ENCODE data around the gene POTEB3.
"Not testable (repeated sequence)": the region's sequence is repeated elsewhere in the genome, so short reads cannot be mapped to it uniquely, and the experiment has no call there.

Gene POTEB3

GRCh38 chr15:21440399-21440798 is at the start of gene POTEB3:
Gene POTEB3 (minus strand): TSS chr15:21440499. CDS start chr15:21440011, 488 bp downstream.
- DNase-seq (ENCODE audit: low spot score): not testable (repeated sequence)

GRCh38 chr15:21453683-21454082 is 13.4 kb upstream of the POTEB3 start:
- not testable (repeated sequence) for DNase-seq (ENCODE audit: low spot score)

DNA sequence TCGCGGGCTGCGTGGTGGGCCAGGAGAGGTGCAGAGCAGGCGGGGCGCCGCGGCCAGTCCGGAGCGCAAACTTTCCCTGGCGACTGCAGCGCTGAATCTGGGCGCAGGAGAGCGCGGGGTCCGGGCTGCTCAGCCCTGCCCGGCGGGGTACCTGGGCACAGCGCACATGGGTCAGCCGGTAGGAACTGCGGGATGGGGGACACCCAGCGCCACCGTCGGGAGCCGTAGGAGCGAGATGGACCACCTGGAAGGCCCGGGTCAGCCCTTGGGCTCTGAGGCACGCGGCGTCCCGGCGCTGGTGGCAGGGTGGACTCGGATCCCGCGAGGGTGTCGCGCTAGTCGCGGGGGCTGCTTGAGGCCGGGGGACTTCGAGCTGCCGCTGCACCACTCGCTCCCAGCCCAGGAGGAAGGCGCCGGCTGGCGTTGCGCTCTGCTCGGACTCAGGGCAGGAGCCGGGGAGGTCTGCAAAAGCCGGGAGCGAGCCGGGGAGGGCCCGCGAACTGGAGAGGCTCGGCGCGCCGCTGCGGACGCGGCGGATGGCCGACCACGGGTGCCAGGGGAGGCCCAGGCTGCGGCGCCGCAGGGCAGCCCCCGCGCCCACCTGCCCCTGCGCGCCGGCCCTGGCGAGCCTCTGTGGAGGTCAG is 11.7 kb upstream of the POTEB3 start:
- not testable (repeated sequence) for DNase-seq (ENCODE audit: low spot score)

DNA sequence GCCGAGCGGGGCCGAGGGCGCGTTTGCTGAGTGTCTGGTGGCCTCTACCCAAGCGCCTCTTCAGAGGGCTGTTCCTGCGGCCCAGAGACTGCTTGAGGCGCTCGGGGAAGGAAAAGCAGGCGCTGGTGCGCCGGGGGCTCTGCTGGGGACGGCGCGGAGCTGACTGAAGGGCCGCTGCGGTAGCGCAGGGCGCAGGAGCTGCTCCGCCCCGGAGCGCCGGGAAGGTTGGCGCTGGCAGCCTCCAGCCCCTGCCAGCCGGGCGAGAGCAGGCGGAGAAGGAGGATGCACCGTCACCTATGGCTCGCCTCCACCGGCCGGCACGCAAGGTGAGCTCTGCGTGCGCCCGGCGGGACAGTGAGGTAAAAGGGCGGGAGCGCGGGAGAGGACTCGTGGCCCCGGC is 11.2 kb upstream of the POTEB3 start:
- DNase-seq (ENCODE audit: low spot score): not testable (repeated sequence)

DNA sequence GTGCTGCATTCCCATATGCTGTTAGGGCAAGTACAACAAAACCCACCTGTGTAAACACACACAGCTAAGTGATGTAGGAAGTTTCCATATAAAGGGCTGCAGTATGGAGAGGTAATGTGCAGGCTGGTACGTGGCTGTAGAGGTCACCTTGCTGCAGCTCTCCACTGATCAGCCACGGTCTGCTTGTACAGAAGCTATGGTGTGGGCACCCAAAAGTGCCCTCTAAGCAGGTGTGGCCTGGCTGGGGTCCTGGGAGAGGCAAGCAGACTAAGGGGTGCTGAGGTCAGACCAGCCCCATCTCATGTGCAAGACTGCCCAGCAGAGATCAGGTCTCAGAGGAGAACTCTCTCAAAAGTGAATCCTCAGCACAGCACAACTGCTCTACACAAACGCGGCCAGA is 32.9 kb downstream of the POTEB3 start:
- not testable (repeated sequence) for DNase-seq (ENCODE audit: low spot score)

DNA sequence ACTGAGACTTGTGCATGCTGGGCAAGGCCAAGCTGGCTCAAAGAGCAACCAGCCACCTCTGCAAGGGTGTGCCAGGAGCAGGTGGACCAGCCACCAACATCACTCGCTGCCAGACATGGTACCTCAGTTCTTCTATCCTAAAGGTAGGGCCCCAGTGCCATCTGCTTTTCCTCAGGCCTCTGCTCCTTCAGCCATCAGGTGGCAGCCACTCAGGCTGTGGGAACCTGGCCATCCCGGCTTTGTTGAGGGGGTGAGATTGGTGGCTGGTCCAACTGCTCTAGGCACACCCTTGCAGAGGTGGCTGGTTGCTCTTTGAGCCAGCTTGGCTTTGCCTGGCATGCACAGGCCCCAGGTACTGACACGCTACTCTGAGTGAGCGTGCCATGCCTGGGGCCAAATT is 38.8 kb downstream of the POTEB3 start:
- not testable (repeated sequence) for DNase-seq (ENCODE audit: low spot score)

- not testable (repeated sequence) for DNase-seq (ENCODE audit: low spot score)
Measured at GRCh38 chr15:21399111-21399510, 41.2 kb downstream of the POTEB3 start.

DNA sequence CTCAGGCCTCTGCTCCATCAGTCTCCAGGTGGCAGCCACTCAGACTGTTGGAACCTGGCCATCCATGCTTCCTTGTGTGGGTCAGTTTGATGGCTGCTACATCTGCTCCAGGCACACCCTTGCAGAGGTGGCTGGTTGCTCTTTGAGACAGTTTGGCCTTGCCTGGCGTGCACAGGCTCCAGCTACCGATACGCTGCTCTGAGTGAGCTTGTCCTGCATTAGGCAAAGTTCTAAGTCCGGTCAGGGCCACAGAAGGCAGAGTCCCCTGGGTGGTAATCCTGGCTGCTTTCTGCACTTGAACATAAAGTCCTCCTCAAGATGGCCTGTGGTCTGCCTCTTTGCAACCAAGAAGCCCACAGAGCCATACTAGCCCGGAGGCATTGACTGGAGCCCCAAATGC is 41.8 kb downstream of the POTEB3 start:
- DNase-seq (ENCODE audit: low spot score): not testable (repeated sequence)

- not testable (repeated sequence) for DNase-seq (ENCODE audit: low spot score)
Measured at GRCh38 chr15:21397656-21398055, 42.6 kb downstream of the POTEB3 start.

DNA sequence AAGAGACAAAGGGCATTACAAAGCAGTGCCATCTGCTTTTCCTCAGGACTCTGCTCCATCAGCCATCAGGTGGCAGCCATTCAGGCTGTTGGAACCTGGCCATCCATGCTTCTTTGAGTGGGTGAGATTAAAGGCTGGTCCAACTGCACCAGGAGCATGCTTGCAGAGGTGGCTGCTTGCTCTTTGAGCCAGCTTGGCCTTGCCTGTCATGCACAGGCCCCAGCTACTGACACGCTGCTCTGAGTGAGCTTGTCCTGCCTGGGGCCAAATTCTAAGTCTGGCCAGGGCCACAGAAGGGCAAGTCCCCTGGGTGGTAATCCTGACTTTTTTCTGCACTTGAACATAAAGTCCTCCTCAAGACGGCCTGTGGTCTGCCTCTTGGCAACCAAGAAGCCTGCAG is 43.1 kb downstream of the POTEB3 start:
- not testable (repeated sequence) for DNase-seq (ENCODE audit: low spot score)

- DNase-seq (ENCODE audit: low spot score): not testable (repeated sequence)
Measured at GRCh38 chr15:21385961-21386360, 54.3 kb downstream of the POTEB3 start.

GRCh38 chr15:21383866-21384485 is 56.3 kb downstream of the POTEB3 start:
- not testable (repeated sequence) for DNase-seq (ENCODE audit: low spot score)

- not testable (repeated sequence) for DNase-seq (ENCODE audit: low spot score)
Measured at GRCh38 chr15:21373682-21374081, 66.6 kb downstream of the POTEB3 start.

- DNase-seq (ENCODE audit: low spot score): not testable (repeated sequence)
Measured at GRCh38 chr15:21369177-21369576, 71.1 kb downstream of the POTEB3 start.

- not testable (repeated sequence) for DNase-seq (ENCODE audit: low spot score)
Measured at GRCh38 chr15:21368625-21369024, 71.7 kb downstream of the POTEB3 start.

Data from SW480 (cell line).